ENCODE measurements around the gene LSAMP. TPM values are rescaled to one million over a fixed set of nuclear protein-coding genes. Genes with fewer than 3 reads are reported as not detected.

Gene LSAMP
- total and polyA plus RNA-seq, 2 of the 4 experiments (the other 2 are of a cell fraction) = 7.9 to 8.0 TPM

DNA sequence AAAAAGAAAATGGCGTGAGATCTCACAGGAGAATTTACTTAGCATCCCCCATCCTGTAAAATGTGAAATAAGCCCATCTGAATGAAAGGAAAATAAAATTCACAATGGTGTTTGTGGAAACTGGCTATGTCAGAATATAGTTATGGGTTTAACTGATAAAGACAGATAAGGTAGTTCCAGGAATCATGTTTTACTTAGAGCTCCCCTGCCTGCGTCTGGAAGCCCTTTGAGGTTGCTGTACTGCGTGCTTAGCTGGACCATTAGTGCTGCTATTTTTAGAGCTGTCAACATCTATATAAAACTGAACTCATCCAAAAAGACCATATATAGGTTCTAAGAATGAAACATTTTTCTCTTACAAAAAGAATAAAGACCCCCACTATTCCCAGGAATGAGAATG, 130.8 kb downstream of the LSAMP start:
- H3K79me1 ChIP-seq (ENCODE audit: low read depth in 1 of 2, low read length in 2 of 2) = no peaks in the 10 kb centered on the region
- DNase-seq (no peak), ATAC-seq (ENCODE audit: low read depth) (no peak)
- TF ChIP-seq MAFK (IDR thresholded peaks at IDR 0.05; ENCODE audit: low read depth, low read length) (no peak), NFE2L2 (IDR thresholded peaks at IDR 0.05; ENCODE audit: low read depth, low read length) (no peak), SMC3 (IDR thresholded peaks at IDR 0.05; ENCODE audit: low read depth, low read length) (no peak), CEBPB (IDR thresholded peaks at IDR 0.05; ENCODE audit: low read depth, low read length) (no peak), RAD21 (IDR thresholded peaks at IDR 0.05; ENCODE audit: low read length) (no peak), RFX5 (IDR thresholded peaks at IDR 0.05; ENCODE audit: low read depth, low read length) (no peak), POLR2A (IDR thresholded peaks at IDR 0.05; ENCODE audit: low read depth, low read length) (no peak), CHD1 (IDR thresholded peaks at IDR 0.05; ENCODE audit: low read depth, low read length) (no peak), MAZ (IDR thresholded peaks at IDR 0.05; ENCODE audit: borderline replicate concordance, low read depth, low read length) (no peak), RCOR1 (IDR thresholded peaks at IDR 0.05; ENCODE audit: insufficient replicate concordance, low read length) (no peak), FOS (IDR thresholded peaks at IDR 0.05; ENCODE audit: low read depth, low read length) (no peak), BHLHE40 (IDR thresholded peaks at IDR 0.05; ENCODE audit: low read depth, low read length) (no peak), MXI1 (IDR thresholded peaks at IDR 0.05; ENCODE audit: borderline replicate concordance, low read depth, low read length) (no peak)
- TF ChIP-seq, protein P1, sequence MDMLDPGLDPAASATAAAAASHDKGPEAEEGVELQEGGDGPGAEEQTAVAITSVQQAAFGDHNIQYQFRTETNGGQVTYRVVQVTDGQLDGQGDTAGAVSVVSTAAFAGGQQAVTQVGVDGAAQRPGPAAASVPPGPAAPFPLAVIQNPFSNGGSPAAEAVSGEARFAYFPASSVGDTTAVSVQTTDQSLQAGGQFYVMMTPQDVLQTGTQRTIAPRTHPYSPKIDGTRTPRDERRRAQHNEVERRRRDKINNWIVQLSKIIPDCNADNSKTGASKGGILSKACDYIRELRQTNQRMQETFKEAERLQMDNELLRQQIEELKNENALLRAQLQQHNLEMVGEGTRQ (IDR thresholded peaks at IDR 0.05; ENCODE audit: low read depth, low read length) = no peak
- TF ChIP-seq, protein P2, sequence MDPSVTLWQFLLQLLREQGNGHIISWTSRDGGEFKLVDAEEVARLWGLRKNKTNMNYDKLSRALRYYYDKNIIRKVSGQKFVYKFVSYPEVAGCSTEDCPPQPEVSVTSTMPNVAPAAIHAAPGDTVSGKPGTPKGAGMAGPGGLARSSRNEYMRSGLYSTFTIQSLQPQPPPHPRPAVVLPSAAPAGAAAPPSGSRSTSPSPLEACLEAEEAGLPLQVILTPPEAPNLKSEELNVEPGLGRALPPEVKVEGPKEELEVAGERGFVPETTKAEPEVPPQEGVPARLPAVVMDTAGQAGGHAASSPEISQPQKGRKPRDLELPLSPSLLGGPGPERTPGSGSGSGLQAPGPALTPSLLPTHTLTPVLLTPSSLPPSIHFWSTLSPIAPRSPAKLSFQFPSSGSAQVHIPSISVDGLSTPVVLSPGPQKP (IDR thresholded peaks at IDR 0.05; ENCODE audit: borderline replicate concordance, low read depth, low read length) = no peak
- TF ChIP-seq, protein P3, sequence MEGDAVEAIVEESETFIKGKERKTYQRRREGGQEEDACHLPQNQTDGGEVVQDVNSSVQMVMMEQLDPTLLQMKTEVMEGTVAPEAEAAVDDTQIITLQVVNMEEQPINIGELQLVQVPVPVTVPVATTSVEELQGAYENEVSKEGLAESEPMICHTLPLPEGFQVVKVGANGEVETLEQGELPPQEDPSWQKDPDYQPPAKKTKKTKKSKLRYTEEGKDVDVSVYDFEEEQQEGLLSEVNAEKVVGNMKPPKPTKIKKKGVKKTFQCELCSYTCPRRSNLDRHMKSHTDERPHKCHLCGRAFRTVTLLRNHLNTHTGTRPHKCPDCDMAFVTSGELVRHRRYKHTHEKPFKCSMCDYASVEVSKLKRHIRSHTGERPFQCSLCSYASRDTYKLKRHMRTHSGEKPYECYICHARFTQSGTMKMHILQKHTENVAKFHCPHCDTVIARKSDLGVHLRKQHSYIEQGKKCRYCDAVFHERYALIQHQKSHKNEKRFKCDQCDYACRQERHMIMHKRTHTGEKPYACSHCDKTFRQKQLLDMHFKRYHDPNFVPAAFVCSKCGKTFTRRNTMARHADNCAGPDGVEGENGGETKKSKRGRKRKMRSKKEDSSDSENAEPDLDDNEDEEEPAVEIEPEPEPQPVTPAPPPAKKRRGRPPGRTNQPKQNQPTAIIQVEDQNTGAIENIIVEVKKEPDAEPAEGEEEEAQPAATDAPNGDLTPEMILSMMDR (conservative IDR thresholded peaks at IDR 0.05; ENCODE audit: low read depth, low read length) = no peak
- no peak overlapping the region for H4K5ac ChIP-seq (ENCODE audit: low read depth, low read length)
- no peak overlapping the region for H3K56ac ChIP-seq (ENCODE audit: extremely low read depth, insufficient read depth, low read length)
- H3K18ac ChIP-seq (ENCODE audit: low read depth, low read length) = no peak overlapping the region
- in situ Hi-C loops (cut with MboI; ENCODE audit: low sequenced_read_pairs) = no loop called here
- H4K8ac ChIP-seq (ENCODE audit: low read depth in 2 of 2, low read length in 2 of 2) = no peak overlapping the region
- H3K27ac ChIP-seq (ENCODE audit: insufficient read depth, low read length) = no peak overlapping the region
- no peaks in the 10 kb centered on the region for H4K20me1 ChIP-seq (ENCODE audit: insufficient read depth, low read length)
- no peaks in the 10 kb centered on the region for H3K9me1 ChIP-seq (ENCODE audit: insufficient read depth, low read length)
- H3K4me3 ChIP-seq (ENCODE audit: insufficient read depth, low read depth, low read length) = no peak overlapping the region
- H3K4ac ChIP-seq (ENCODE audit: low read depth, low read length) = no peak overlapping the region
- no peak overlapping the region for H2BK120ac ChIP-seq (ENCODE audit: low read depth, low read length)
- H2BK15ac ChIP-seq (ENCODE audit: low read depth, low read length) = no peak overlapping the region
- no peak overlapping the region for H3K9ac ChIP-seq (ENCODE audit: low read depth, low read length)
- no peak overlapping the region for H2AFZ ChIP-seq (replicated peaks; ENCODE audit: low read length, poor library complexity)
- H3K9me3 ChIP-seq (ENCODE audit: control insufficient read depth, insufficient read depth, low read length) = no peaks in the 10 kb centered on the region
- intact Hi-C loops (cut with micrococcal nuclease) = no loop called here
- no peak overlapping the region for H2BK20ac ChIP-seq (ENCODE audit: low read depth, low read length)
- no peak overlapping the region for H3K14ac ChIP-seq (replicated peaks; ENCODE audit: low read depth, low read length)
- CTCF ChIA-PET = no interaction called here
- BruUV-seq (replicated peaks) = no TSS peak
- no peak overlapping the region for H2AK9ac ChIP-seq (replicated peaks; ENCODE audit: low read depth, low read length, poor library complexity)
- H3K27me3 ChIP-seq (ENCODE audit: control insufficient read depth, insufficient read depth, low read length) = no peaks in the 10 kb centered on the region
- H3K4me2 ChIP-seq (ENCODE audit: low read depth, low read length) = no peak overlapping the region
- dilution Hi-C loops (cut with HindIII; ENCODE audit: low sequenced_read_pairs, unreplicated experiment) = no loop called here
- no peaks in the 10 kb centered on the region for H3K36me3 ChIP-seq (ENCODE audit: control insufficient read depth, insufficient read depth, low read length)
- H3K4me1 ChIP-seq (ENCODE audit: control insufficient read depth, insufficient read depth, low read length) = no peaks in the 10 kb centered on the region
- no peak overlapping the region for H3K23ac ChIP-seq (ENCODE audit: low read depth, low read length)
- H2BK5ac ChIP-seq (ENCODE audit: low read depth, low read length, poor library complexity, severe bottlenecking) = no peak overlapping the region
- POLR2A ChIA-PET (ENCODE audit: unreplicated experiment) = no interaction called here
- H4K91ac ChIP-seq (ENCODE audit: insufficient read depth, low read depth, low read length) = no peak overlapping the region
- no CpG with 5 or more reads among the region's 3 CpGs for WGBS, 2 experiments (ENCODE audit: extremely low coverage in 2 of 2, insufficient read length in 1 of 2)
- H2AK5ac ChIP-seq (ENCODE audit: low read depth, low read length) = no peak overlapping the region
